Activated CD8-positive, alpha-beta memory T cell treated with anti-CD3 and anti-CD28 coated beads, Interleukin-2, amount 50 U/mL, for 24 hours (primary cell): Measurements from ENCODE around the gene NR2F6.

Experiments
- DNase-seq: peaks from one replicate; pipeline ENCODE4 v3.0.0-alpha.2; 2020; ENCODE audit errors: extremely low read depth

NR2F6 gene

GRCh38 chr19:17263712-17264640, 18.3 kb upstream of the NR2F6 start:
- no peak for DNase-seq

- DNase-seq = no peak
Measured at GRCh38 chr19:17262557-17262956, 16.8 kb upstream of the NR2F6 start.

GRCh38 chr19:17260842-17261325, 15.2 kb upstream of the NR2F6 start:
- DNase-seq = peak; percentile 76

GRCh38 chr19:17259934-17260333, 14.2 kb upstream of the NR2F6 start:
- no peak for DNase-seq

GRCh38 chr19:17259118-17259780, 13.5 kb upstream of the NR2F6 start:
- no peak for DNase-seq

GRCh38 chr19:17256130-17256529, 10.4 kb upstream of the NR2F6 start:
- no peak for DNase-seq

- DNase-seq = no peak
Measured at GRCh38 chr19:17255150-17255621, 9.5 kb upstream of the NR2F6 start.

GRCh38 chr19:17254636-17255035, 8.9 kb upstream of the NR2F6 start:
- no peak for DNase-seq

GRCh38 chr19:17249887-17250548, 4.3 kb upstream of the NR2F6 start:
- no peak for DNase-seq

GRCh38 chr19:17248011-17248776, 2.5 kb upstream of the NR2F6 start:
- no peak for DNase-seq

GRCh38 chr19:17246681-17247425, 1.1 kb upstream of the NR2F6 start:
- DNase-seq = no peak

- DNase-seq = no peak
Measured at GRCh38 chr19:17244618-17245534, 843 bp downstream of the NR2F6 start.

GRCh38 chr19:17243830-17244617, 1.7 kb downstream of the NR2F6 start:
- no peak for DNase-seq

GRCh38 chr19:17243211-17243829, 2.4 kb downstream of the NR2F6 start:
- no peak for DNase-seq

- DNase-seq = no peak
Measured at GRCh38 chr19:17242431-17243208, 3.1 kb downstream of the NR2F6 start.

GRCh38 chr19:17240826-17241399, 4.8 kb downstream of the NR2F6 start:
- no peak for DNase-seq

GRCh38 chr19:17240062-17240752, 5.5 kb downstream of the NR2F6 start:
- no peak for DNase-seq
